ENCODE results near the gene PLA2G7. TPM values are rescaled to one million over a fixed set of nuclear protein-coding genes. Genes with fewer than 3 reads are reported as not detected.
"Not testable (repeated sequence)": the region's sequence is repeated elsewhere in the genome, so short reads cannot be mapped to it uniquely, and the experiment has no call there.

Gene PLA2G7
- total and polyA plus RNA-seq, 8 donors, result 0.61 to 9.3 (median 1.2) TPM; not detected in 2

DNA sequence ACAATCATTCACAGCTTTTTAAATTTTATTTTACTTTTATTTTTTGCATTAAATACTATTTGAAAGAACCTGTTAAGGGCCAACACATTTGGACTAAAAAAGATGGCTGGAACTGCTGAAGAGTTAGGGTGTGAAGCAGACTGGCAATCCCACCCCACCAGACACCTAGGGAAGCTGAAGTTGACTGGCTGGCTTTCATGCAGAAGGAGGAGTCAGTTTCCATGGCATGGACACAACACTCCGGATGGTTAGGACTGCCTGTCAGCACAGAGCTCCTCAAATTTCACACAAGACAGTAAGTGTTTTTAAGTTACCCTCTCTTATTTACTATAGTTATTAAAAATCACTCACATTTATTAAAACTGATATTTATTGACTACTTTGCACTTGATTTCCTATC is 11.5 kb upstream of the PLA2G7 start, which contains the start of gene ANKRD66:
TSS of gene ANKRD66 (plus strand) at position 238 of the 400 bp plus-strand sequence. CDS start 5,016 bp downstream, outside the sequence.
- DNase-seq, result peak in 1 of 2 donors; percentile 14
- Histone ChIP-seq H3K36me3 (no peaks in the 10 kb centered on the region), H3K27ac (no peak within 1 kb of the TSS), H3K9me3 (no peaks in the 10 kb centered on the region), H3K4me1 (no peaks in the 10 kb centered on the region), H3K27me3 (no peaks in the 10 kb centered on the region), H3K4me3 (no peak within 1 kb of the TSS)
- WGBS, 5 donors, result 52 to 84% (median 67%) methylated on average over 1 of the region's 1 CpG
- TF ChIP-seq, protein P1, sequence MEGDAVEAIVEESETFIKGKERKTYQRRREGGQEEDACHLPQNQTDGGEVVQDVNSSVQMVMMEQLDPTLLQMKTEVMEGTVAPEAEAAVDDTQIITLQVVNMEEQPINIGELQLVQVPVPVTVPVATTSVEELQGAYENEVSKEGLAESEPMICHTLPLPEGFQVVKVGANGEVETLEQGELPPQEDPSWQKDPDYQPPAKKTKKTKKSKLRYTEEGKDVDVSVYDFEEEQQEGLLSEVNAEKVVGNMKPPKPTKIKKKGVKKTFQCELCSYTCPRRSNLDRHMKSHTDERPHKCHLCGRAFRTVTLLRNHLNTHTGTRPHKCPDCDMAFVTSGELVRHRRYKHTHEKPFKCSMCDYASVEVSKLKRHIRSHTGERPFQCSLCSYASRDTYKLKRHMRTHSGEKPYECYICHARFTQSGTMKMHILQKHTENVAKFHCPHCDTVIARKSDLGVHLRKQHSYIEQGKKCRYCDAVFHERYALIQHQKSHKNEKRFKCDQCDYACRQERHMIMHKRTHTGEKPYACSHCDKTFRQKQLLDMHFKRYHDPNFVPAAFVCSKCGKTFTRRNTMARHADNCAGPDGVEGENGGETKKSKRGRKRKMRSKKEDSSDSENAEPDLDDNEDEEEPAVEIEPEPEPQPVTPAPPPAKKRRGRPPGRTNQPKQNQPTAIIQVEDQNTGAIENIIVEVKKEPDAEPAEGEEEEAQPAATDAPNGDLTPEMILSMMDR (IDR thresholded peaks at IDR 0.05), result no peak
- no peak for TF ChIP-seq POLR2A (IDR thresholded peaks at IDR 0.05)
- no peak for TF ChIP-seq POLR2AphosphoS5 (IDR thresholded peaks at IDR 0.05)
- no peak for TF ChIP-seq EP300 (IDR thresholded peaks at IDR 0.05)
- intact Hi-C loops (cut with DNase I; ENCODE audit: low total_unique reads), result no loop called here

DNA sequence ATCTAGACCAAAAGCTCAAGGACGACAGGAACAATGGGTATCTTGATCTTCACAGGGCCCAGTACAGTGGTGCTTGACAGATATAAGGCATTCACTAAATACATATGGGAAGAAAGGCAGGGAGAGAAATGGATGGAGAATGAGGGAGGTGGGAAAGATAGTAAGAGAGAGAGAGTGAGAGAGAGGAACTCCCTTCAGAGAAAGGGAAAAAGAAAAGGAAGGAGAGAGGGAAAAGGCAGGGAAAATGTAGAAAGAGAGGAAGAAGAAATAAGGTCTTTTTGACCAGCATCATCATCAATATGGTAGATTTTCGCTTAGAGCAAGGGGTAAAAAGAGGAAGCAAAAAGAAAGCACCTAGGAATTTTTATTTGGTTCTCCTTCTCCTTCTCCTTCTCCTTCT is 10.8 kb upstream of the PLA2G7 start:
- no peak overlapping the region for H3K27ac ChIP-seq
- intact Hi-C loops (cut with DNase I; ENCODE audit: low total_unique reads), result no loop called here
- no peak overlapping the region for H3K4me3 ChIP-seq
- H3K36me3 ChIP-seq, result no peaks in the 10 kb centered on the region
- H3K27me3 ChIP-seq, result no peaks in the 10 kb centered on the region
- 49 to 68% (median 62%) methylated on average over 2 of the region's 2 CpGs for WGBS, 5 donors
- no peaks in the 10 kb centered on the region for H3K4me1 ChIP-seq
- DNase-seq, result no peak
- no peaks in the 10 kb centered on the region for H3K9me3 ChIP-seq
- TF ChIP-seq EP300 (IDR thresholded peaks at IDR 0.05) (no peak), POLR2AphosphoS5 (IDR thresholded peaks at IDR 0.05) (no peak), POLR2A (IDR thresholded peaks at IDR 0.05) (no peak)
- TF ChIP-seq, protein P1 (IDR thresholded peaks at IDR 0.05), result no peak

DNA sequence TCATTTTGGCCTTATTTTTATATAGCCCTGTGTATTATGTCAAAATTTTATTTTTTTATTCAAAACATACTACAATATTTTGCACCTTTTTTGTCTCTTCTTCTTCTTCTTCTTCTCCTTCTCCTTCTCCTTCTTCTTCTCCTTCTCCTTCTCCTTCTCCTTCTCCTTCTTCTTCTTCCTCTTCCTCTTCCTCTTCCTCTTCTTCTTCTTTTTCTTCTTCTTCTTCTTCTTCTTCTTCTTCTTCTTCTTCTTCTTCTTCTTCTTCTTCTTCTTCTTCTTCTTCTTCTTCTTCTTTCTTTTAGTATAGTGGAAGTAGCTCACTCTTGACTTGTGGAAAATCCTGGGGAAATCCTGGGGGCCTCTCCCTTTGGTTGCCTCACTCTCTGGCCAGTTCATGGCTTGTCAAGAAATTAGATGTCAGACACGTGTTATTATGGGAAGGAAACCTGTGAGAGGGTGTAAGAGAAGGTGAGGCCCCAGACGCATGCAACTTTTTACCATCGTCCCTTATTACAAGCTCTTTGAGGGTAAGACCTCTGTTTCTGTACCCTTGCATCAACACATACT is 9.1 kb upstream of the PLA2G7 start:
- 75 to 87% (median 80%) methylated on average over 3 of the region's 3 CpGs for WGBS, 5 donors
- H3K4me3 ChIP-seq; H3K27me3 ChIP-seq; H3K27ac ChIP-seq; intact Hi-C loops (cut with DNase I; ENCODE audit: low total_unique reads); H3K4me1 ChIP-seq; H3K9me3 ChIP-seq; DNase-seq; H3K36me3 ChIP-seq: not testable (repeated sequence)

DNA sequence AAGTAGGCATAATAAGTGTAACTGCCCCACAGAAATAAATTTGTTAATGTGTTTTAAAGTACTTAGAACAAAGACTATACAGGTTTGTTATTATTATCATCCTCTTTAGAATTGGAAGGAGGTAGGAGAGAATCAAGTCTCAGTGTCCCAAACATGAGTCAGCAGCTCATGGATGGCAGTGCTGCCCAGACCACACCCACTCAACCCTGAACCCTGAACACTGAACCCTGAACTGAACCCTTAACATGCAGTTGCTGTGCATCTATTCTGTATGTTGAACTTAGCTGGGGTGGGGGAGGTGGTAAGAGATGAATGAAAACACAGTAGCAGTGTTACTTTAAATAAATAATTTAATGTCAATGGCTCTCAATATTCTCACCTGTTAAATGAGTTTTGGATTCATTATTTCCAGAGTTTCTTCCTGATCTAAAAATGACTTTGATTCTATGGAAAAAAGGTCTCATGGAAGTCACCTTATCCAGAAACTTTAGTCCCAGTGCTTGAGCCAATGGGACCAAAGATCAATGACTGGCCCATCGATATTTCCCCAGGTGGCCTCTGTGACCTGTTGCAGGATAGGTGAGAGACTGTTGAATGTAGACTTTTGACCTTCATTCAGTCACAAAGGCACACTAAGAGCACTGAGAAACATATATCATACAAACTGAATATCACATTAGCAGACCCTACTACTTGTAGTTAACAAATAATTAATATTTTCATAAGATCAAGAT is 8.4 kb upstream of the PLA2G7 start:
- H3K4me3 ChIP-seq, result no peak overlapping the region
- no peaks in the 10 kb centered on the region for H3K4me1 ChIP-seq
- intact Hi-C loops (cut with DNase I; ENCODE audit: low total_unique reads), result no loop called here
- no peak for DNase-seq
- H3K36me3 ChIP-seq, result no peaks in the 10 kb centered on the region
- H3K9me3 ChIP-seq, result no peaks in the 10 kb centered on the region
- WGBS, 5 donors, result 78 to 89% (median 85%) methylated on average over 1 of the region's 1 CpG
- TF ChIP-seq POLR2AphosphoS5 (IDR thresholded peaks at IDR 0.05) (no peak), POLR2A (IDR thresholded peaks at IDR 0.05) (no peak), EP300 (IDR thresholded peaks at IDR 0.05) (no peak)
- TF ChIP-seq, protein P1 (IDR thresholded peaks at IDR 0.05), result no peak
- peaks cover 0 to 9% (median 0%) of the 10 kb centered on the region in 3 donors for H3K27me3 ChIP-seq
- no peak overlapping the region for H3K27ac ChIP-seq

DNA sequence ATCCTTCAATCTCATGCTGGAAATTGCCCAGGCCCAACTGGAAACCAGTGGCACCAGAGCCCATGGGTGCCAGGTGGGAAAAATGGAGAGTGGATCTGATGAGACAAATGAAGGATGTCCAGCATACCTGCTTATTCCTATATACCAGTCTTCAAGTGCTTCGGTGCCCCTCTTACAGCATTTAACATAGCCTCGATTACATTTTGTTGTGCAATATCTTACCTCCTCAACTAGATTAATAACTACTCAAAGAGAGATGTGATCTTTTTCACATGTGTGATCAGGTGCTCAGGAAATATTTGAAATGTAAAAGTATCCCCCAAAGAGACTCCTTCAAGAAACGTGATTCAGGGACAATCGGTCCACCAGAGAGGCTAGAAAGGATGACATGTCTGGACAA is 6.7 kb upstream of the PLA2G7 start:
- Histone ChIP-seq H3K4me3 (no peak overlapping the region), H3K4me1 (no peaks in the 10 kb centered on the region), H3K9me3 (no peaks in the 10 kb centered on the region), H3K27ac (no peak overlapping the region), H3K36me3 (no peaks in the 10 kb centered on the region), H3K27me3 (peaks cover 0 to 26% (median 3%) of the 10 kb centered on the region in 3 donors)
- intact Hi-C loops (cut with DNase I; ENCODE audit: low total_unique reads), result no loop called here
- 91 to 96% (median 96%) methylated on average over 4 of the region's 4 CpGs for WGBS, 5 donors
- no peak for DNase-seq
- TF ChIP-seq POLR2A (IDR thresholded peaks at IDR 0.05) (no peak), EP300 (IDR thresholded peaks at IDR 0.05) (no peak), POLR2AphosphoS5 (IDR thresholded peaks at IDR 0.05) (no peak)
- TF ChIP-seq, protein P1 (IDR thresholded peaks at IDR 0.05), result no peak

All from stomach (tissue), 9 donors.